GM23248 (cell line): ENCODE data around the gene SCCPDH. TPM values are rescaled to one million over a fixed set of nuclear protein-coding genes. Genes with fewer than 3 reads are reported as not detected.

Experiments
- DNase-seq: peaks from one replicate; pipeline ENCODE4 v3.0.0-alpha.2; 2015
- H2AFZ ChIP-seq: fragments of 200-600 bp; sonication (generic); 2 replicates; pipeline ENCODE4 v1.6.1; 2016; ENCODE audit warnings: antibody characterized with exemption
- H3F3A ChIP-seq: fragments of 200-600 bp; sonication (generic); 2 replicates; pipeline ENCODE4 v1.6.1; 2016; ENCODE audit warnings: mild to moderate bottlenecking, antibody characterized with exemption, mixed run types; ENCODE audit not compliant: insufficient read depth
- H3K27ac ChIP-seq: fragments of 200-600 bp; sonication (generic); 2 replicates; pipeline ENCODE4 v1.5.1; 2016; ENCODE audit warnings: mild to moderate bottlenecking
- H3K27me3 ChIP-seq: fragments of 200-600 bp; sonication (generic); replicated peaks from 2 replicates; pipeline ENCODE4 v1.6.1; 2016; ENCODE audit warnings: mild to moderate bottlenecking; ENCODE audit not compliant: insufficient read depth
- H3K36me3 ChIP-seq: fragments of 200-600 bp; sonication (generic); 2 replicates; pipeline ENCODE4 v1.6.1; 2016; ENCODE audit warnings: low read depth, mild to moderate bottlenecking
- H3K4me1 ChIP-seq: fragments of 200-600 bp; sonication (generic); 2 replicates; pipeline ENCODE4 v1.6.1; 2016; ENCODE audit warnings: mild to moderate bottlenecking; ENCODE audit not compliant: insufficient read depth
- H3K4me2 ChIP-seq: fragments of 200-600 bp; sonication (generic); one replicate; pipeline ENCODE4 v1.6.1; 2016; ENCODE audit warnings: mild to moderate bottlenecking; ENCODE audit not compliant: unreplicated experiment
- H3K4me3 ChIP-seq: fragments of 200-600 bp; sonication (generic); 2 replicates; pipeline ENCODE4 v1.5.1; 2016; ENCODE audit warnings: mild to moderate bottlenecking
- H3K79me2 ChIP-seq: fragments of 200-600 bp; sonication (generic); 2 replicates; pipeline ENCODE4 v1.6.1; 2016; ENCODE audit warnings: mild to moderate bottlenecking; ENCODE audit not compliant: insufficient read depth
- H3K9ac ChIP-seq: fragments of 200-600 bp; sonication (generic); 2 replicates; pipeline ENCODE4 v1.6.1; 2016; ENCODE audit warnings: mild to moderate bottlenecking
- H3K9me2 ChIP-seq: fragments of 200-600 bp; sonication (generic); 2 replicates; pipeline ENCODE4 v1.6.1; 2016; ENCODE audit warnings: mixed run types, mild to moderate bottlenecking, moderate library complexity; ENCODE audit not compliant: insufficient read depth
- H3K9me3 ChIP-seq: fragments of 200-600 bp; sonication (generic); one replicate; pipeline ENCODE4 v1.6.1; 2017; ENCODE audit warnings: low read depth
- H4K20me1 ChIP-seq: fragments of 200-600 bp; sonication (generic); 2 replicates; pipeline ENCODE4 v1.6.0; 2016; ENCODE audit not compliant: insufficient read depth
- EZH2 ChIP-seq: fragments of 200-600 bp; sonication (generic); IDR thresholded peaks from 2 replicates; pipeline ENCODE4 v1.6.1; 2018; ENCODE audit warnings: antibody characterized with exemption, mild to moderate bottlenecking; ENCODE audit not compliant: insufficient read depth, poor library complexity, severe bottlenecking
- EZH2phosphoT487 ChIP-seq: fragments of 200-600 bp; sonication (generic); IDR thresholded peaks from 2 replicates; pipeline ENCODE4 v1.6.1; 2018; ENCODE audit warnings: antibody characterized with exemption, moderate library complexity, mild to moderate bottlenecking, low read depth; ENCODE audit not compliant: insufficient read depth
- WGBS, 2 experiments: methylation state at CpG; one replicate each; pipeline ENCODE4 v1.1.6; 2015 to 2017; ENCODE audit warnings: low lambda C conversion rate in 2 of 2, low coverage in 1 of 2; ENCODE audit errors: missing lambda C conversion rate in 2 of 2; 5-methylcytosine and 5-hydroxymethylcytosine counted together
- in situ Hi-C: fragments of 300-500 bp; cut with MboI; formaldehyde crosslinking; loops from 2 replicates; pipeline ENCODE4 v1.15.0; 2020
- polyA plus RNA-seq: library from polyadenylated mRNA; unstranded; fragments of >200 nt; fragmentation: Nextera tagmentation; extraction: Ambion mirVana; gene quantifications from 2 replicates; pipeline ENCODE4 v1.2.1, GENCODE V29; 2016
- total RNA-seq: library from RNA; depleted of rRNA; stranded (reverse); fragments of >200 nt; shearing (Covaris generic); gene quantifications from 2 replicates; pipeline ENCODE4 v1.2.3, GENCODE V29; 2014

Gene SCCPDH
- total and polyA plus RNA-seq, 2 experiments from 2014 or later = 36.3 to 37.5 TPM

DNA sequence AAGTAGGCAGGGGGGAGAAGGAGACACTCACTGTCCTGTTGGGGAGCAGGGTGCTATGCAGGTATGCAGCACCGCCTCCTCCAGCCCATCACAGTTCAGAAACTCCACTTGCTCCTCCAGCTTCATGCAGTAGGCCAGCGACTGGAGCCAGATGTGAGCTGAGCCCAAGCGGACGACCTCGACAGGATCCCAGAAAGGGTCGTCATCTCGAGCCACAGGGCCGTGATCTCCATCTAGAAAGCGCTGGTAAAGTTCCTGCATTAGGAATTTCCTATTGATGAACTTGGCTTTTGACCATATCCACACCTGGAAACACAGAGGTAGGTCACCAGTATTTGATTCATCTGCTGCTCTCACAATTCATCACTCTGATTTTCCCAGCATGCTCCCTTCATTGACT, 56.1 kb downstream of the SCCPDH start:
- in situ Hi-C loops = no loop called here
- Histone ChIP-seq H3K27me3 (no peaks in the 10 kb centered on the region), H2AFZ (no peak overlapping the region), H4K20me1 (no peaks in the 10 kb centered on the region), H3K27ac (no peak overlapping the region), H3K9ac (no peak overlapping the region), H3K79me2 (no peaks in the 10 kb centered on the region), H3K4me1 (peaks cover 17% of the 10 kb centered on the region), H3F3A (peaks cover 6% of the 10 kb centered on the region), H3K4me3 (no peak overlapping the region), H3K36me3 (no peaks in the 10 kb centered on the region; the same call in 1 of the 2 replicates), H3K9me2 (no peaks in the 10 kb centered on the region), H3K9me3 (no peaks in the 10 kb centered on the region), H3K4me2 (no peak overlapping the region)
- DNase-seq = no peak
- WGBS, 2 experiments = 93 to 98% methylated on average over 9 of the region's 9 CpGs
- TF ChIP-seq EZH2phosphoT487 (no peak), EZH2 (no peak)

GRCh38 chr1:246781212-246781611, 57.0 kb downstream of the SCCPDH start:
- H3F3A ChIP-seq = peaks cover 6% of the 10 kb centered on the region
- H3K4me2 ChIP-seq = no peak overlapping the region
- H3K9me3 ChIP-seq = no peaks in the 10 kb centered on the region
- H3K27ac ChIP-seq = no peak overlapping the region
- no peaks in the 10 kb centered on the region for H4K20me1 ChIP-seq
- TF ChIP-seq EZH2 (no peak), EZH2phosphoT487 (no peak)
- H3K27me3 ChIP-seq = no peaks in the 10 kb centered on the region
- no peak overlapping the region for H3K9ac ChIP-seq
- WGBS, 2 experiments = 95 to 98% methylated on average over 6 to 7 of the region's 7 CpGs
- H2AFZ ChIP-seq = no peak overlapping the region
- no peak overlapping the region for H3K4me3 ChIP-seq
- no peaks in the 10 kb centered on the region for H3K79me2 ChIP-seq
- no peaks in the 10 kb centered on the region; the same call in 1 of the 2 replicates for H3K36me3 ChIP-seq
- in situ Hi-C loops = no loop called here
- no peak for DNase-seq
- H3K4me1 ChIP-seq = peaks cover 17% of the 10 kb centered on the region
- H3K9me2 ChIP-seq = no peaks in the 10 kb centered on the region

DNA sequence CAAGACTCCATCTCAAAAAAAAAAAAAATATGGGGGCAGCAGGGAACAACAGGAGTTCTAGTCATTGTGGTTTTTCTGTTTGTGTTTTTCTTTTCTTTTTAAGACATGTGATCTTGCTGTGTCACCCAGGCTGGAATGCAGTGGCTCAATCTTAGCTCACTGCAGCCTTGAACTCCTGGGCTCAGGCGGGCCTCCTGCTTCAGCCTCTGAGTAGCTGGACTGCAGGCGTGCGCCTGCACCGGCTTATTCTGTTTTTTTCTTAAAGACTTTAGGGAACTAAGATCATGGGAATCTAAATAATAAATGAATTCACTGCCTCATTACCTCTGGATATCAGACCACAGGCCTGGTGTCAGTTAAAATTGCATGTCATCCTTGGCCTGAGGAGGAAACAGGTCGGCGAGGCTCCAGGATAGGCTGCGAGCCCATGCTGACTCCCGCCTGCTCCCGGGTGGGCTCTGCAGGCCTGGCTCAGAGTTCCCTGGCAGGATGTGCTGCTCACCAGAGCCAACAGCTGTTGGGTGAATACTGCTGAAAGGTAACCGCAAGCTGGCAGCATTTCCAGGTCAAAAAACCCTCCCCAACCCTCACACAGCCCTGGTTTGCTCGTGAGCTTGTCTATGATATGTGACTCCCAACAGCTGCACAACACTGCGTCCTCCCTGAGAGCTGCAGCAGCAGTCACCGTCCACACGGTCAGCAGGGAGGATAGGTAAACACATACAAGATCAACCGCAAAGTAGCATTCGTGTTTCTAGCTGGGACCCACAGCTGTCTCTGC, 58.1 kb downstream of the SCCPDH start:
- TF ChIP-seq EZH2phosphoT487 (no peak), EZH2 (no peak)
- H3K9me2 ChIP-seq = no peaks in the 10 kb centered on the region
- 28 to 38% methylated on average over 16 of the region's 16 CpGs for WGBS, 2 experiments
- peak; percentile 83 for DNase-seq
- H3K9ac ChIP-seq = peak overlapping the region; percentile 41
- H3K4me3 ChIP-seq = no peak overlapping the region
- no peaks in the 10 kb centered on the region for H4K20me1 ChIP-seq
- in situ Hi-C loops = no loop called here
- H3K9me3 ChIP-seq = no peaks in the 10 kb centered on the region
- no peaks in the 10 kb centered on the region for H3K27me3 ChIP-seq
- H3K4me1 ChIP-seq = peaks cover 17% of the 10 kb centered on the region
- peaks cover 6% of the 10 kb centered on the region for H3F3A ChIP-seq
- H2AFZ ChIP-seq = no peak overlapping the region
- H3K36me3 ChIP-seq = no peaks in the 10 kb centered on the region
- H3K4me2 ChIP-seq = peak overlapping the region; percentile 22
- no peaks in the 10 kb centered on the region for H3K79me2 ChIP-seq
- H3K27ac ChIP-seq = peak overlapping the region; percentile 73

DNA sequence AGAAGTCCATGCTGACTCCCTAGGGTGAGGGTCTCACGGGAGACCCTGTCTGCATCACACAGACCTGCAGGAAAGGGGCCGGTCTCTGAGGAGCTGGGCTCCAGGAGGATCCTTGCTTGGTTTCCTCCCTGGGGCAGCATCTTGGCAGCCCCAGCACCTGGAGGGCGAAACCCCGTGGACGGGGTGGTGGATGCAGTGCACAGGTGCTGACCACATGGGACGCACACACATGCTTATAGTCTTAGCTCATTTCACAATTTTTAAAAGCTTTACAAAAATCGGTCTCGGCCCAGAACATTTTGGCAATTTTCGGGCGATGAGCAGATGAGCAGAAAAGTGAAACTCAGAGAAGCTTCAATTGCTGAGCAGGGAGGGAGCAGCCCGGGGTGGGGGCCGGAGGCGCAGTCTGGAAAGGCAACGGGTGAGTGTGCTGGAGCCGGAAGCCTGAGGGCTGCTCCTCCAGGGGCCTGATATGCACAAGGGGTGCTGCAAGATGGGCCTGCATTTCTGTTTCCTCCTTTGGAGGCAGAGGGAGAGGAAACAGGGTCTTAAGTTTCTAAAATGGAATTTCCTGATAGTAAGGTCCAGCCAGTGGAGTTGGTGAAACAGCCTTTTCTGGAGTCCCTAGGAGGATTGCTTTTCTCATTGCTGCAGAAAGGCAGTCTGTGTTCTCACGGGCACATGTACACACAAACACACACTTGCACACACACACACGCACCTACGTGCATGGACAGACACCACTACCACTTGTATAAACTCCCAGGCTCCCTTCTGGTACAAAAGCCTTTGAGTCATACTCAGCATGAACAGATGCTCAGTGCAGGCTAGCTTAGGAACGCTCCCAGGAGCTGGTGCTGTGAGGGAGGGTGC, 60.6 kb downstream of the SCCPDH start:
- no peaks in the 10 kb centered on the region for H3K36me3 ChIP-seq
- H3K4me2 ChIP-seq = peak overlapping the region; percentile 49
- H2AFZ ChIP-seq = no peak overlapping the region
- H3K9me2 ChIP-seq = no peaks in the 10 kb centered on the region
- H3K79me2 ChIP-seq = no peaks in the 10 kb centered on the region
- peaks cover 6% of the 10 kb centered on the region for H3F3A ChIP-seq
- H3K4me3 ChIP-seq = peak overlapping the region; percentile 58
- H3K9me3 ChIP-seq = no peaks in the 10 kb centered on the region
- H3K9ac ChIP-seq = no peak overlapping the region
- no peak overlapping the region for H3K27ac ChIP-seq
- TF ChIP-seq EZH2phosphoT487 (no peak), EZH2 (no peak)
- H3K4me1 ChIP-seq = peaks cover 17% of the 10 kb centered on the region
- no peaks in the 10 kb centered on the region for H3K27me3 ChIP-seq
- WGBS, 2 experiments = 12 to 16% methylated on average over 19 of the region's 19 CpGs
- no peaks in the 10 kb centered on the region for H4K20me1 ChIP-seq
- in situ Hi-C loops = no loop called here
- peak; percentile 76 for DNase-seq
